Ishikawa (cell line): ENCODE results near the gene IL6.

Experiments used
- CREB1 ChIP-seq: IDR thresholded peaks from 2 replicates; pipeline ENCODE4 v1.6.1; 2012; ENCODE audit warnings: low read depth
- EP300 ChIP-seq: IDR thresholded peaks from 2 replicates; pipeline ENCODE4 v1.6.1; 2012; ENCODE audit warnings: borderline replicate concordance
- MAX ChIP-seq: IDR thresholded peaks from 2 replicates; pipeline ENCODE4 v1.6.1; 2012
- NFIC ChIP-seq: IDR thresholded peaks from 2 replicates; pipeline ENCODE4 v1.6.1; 2012
- RAD21 ChIP-seq: IDR thresholded peaks from 2 replicates; pipeline ENCODE4 v1.6.1; 2012; ENCODE audit warnings: low read depth
- TAF1 ChIP-seq: IDR thresholded peaks from 2 replicates; pipeline ENCODE4 v1.6.1; 2012; ENCODE audit warnings: low read depth, mild to moderate bottlenecking
- TEAD4 ChIP-seq: IDR thresholded peaks from 2 replicates; pipeline ENCODE4 v1.6.1; 2012
- YY1 ChIP-seq: IDR thresholded peaks from 2 replicates; pipeline ENCODE4 v1.6.1; 2012; ENCODE audit warnings: low read depth
- ZBTB7A ChIP-seq: IDR thresholded peaks from 2 replicates; pipeline ENCODE4 v1.6.1; 2012; ENCODE audit warnings: low read depth
- TF ChIP-seq, protein P1 (sequence below): IDR thresholded peaks from 2 replicates; pipeline ENCODE4 v1.6.1; 2012

GRCh38 chr7:22681312-22681711, 45.7 kb upstream of the IL6 start:
- TF ChIP-seq CREB1 (no peak), MAX (no peak), TAF1 (no peak), YY1 (no peak), NFIC (no peak), ZBTB7A (no peak), RAD21 (no peak), EP300 (no peak), TEAD4 (no peak)
- TF ChIP-seq, protein P1, sequence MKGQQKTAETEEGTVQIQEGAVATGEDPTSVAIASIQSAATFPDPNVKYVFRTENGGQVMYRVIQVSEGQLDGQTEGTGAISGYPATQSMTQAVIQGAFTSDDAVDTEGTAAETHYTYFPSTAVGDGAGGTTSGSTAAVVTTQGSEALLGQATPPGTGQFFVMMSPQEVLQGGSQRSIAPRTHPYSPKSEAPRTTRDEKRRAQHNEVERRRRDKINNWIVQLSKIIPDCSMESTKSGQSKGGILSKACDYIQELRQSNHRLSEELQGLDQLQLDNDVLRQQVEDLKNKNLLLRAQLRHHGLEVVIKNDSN: no peak
